DOHH2 (cell line): Measurements from ENCODE around the gene RNASEH2C.

ENCODE experiments used
- CTCF ChIP-seq: fragments of 200-600 bp; sonication (generic); IDR thresholded peaks from one replicate; pipeline ENCODE4 v1.5.1; 2014; ENCODE audit warnings: antibody characterized with exemption, mild to moderate bottlenecking, low read depth, low read length; ENCODE audit not compliant: poor library complexity, severe bottlenecking
- EZH2phosphoT487 ChIP-seq: fragments of 200-600 bp; sonication (generic); IDR thresholded peaks from 2 replicates; pipeline ENCODE4 v1.6.1; 2017; ENCODE audit warnings: borderline replicate concordance, mild to moderate bottlenecking, antibody characterized with exemption, low read length, moderate library complexity, mixed read lengths

- no peak for TF ChIP-seq CTCF
- TF ChIP-seq EZH2phosphoT487: no peak
These were observed 1.7 kb upstream of the RNASEH2C start for GRCh38 chr11:65722261-65722660.
